ENCODE results near the gene AAGAB.

- no peak for TF ChIP-seq CTCF (IDR thresholded peaks at IDR 0.05)
- no peak for TF ChIP-seq POLR2A (IDR thresholded peaks at IDR 0.05)
- TF ChIP-seq POLR2AphosphoS5 (IDR thresholded peaks at IDR 0.05), result no peak
Measured at GRCh38 chr15:67232591-67232990, 21.9 kb downstream of the AAGAB start.
